ENCODE measurements around the gene PAX5.
A peak's percentile ranks its signal among the peaks of the same experiment; 100 is the strongest.

PAX5 gene

GRCh38 chr9:37026931-37027581, 7.0 kb downstream of the PAX5 start:
- Histone ChIP-seq H4K20me1 (ENCODE audit: control insufficient read depth, insufficient read depth, low read depth, low read length) (peaks cover 34% of the 10 kb centered on the region), H3F3A (ENCODE audit: control insufficient read depth, insufficient read depth) (peaks cover 36% of the 10 kb centered on the region), H3K79me2 (ENCODE audit: control insufficient read depth, low read length) (peaks cover 98% of the 10 kb centered on the region), H3K27me3 (ENCODE audit: control insufficient read depth, low read length) (no peaks in the 10 kb centered on the region), H3K4me2 (ENCODE audit: low read length) (peak overlapping the region; percentile 87), H3K4me3 (ENCODE audit: low read length) (peak overlapping the region; percentile 87), H3K36me3 (ENCODE audit: control insufficient read depth, low read length) (peaks cover 93% of the 10 kb centered on the region), H3K9me3 (ENCODE audit: control insufficient read depth, insufficient read depth, low read length) (no peaks in the 10 kb centered on the region), H3K27ac (ENCODE audit: low read depth, low read length) (peak overlapping the region; percentile 65), H3K4me1 (ENCODE audit: control insufficient read depth, low read length) (peaks cover 69% of the 10 kb centered on the region), H3K9me2 (replicated peaks; ENCODE audit: control insufficient read depth, low read length) (no peaks in the 10 kb centered on the region)
- no peak for TF ChIP-seq EZH2phosphoT487 (IDR thresholded peaks at IDR 0.05; ENCODE audit: borderline replicate concordance, low read length)
- TF ChIP-seq, protein P1, sequence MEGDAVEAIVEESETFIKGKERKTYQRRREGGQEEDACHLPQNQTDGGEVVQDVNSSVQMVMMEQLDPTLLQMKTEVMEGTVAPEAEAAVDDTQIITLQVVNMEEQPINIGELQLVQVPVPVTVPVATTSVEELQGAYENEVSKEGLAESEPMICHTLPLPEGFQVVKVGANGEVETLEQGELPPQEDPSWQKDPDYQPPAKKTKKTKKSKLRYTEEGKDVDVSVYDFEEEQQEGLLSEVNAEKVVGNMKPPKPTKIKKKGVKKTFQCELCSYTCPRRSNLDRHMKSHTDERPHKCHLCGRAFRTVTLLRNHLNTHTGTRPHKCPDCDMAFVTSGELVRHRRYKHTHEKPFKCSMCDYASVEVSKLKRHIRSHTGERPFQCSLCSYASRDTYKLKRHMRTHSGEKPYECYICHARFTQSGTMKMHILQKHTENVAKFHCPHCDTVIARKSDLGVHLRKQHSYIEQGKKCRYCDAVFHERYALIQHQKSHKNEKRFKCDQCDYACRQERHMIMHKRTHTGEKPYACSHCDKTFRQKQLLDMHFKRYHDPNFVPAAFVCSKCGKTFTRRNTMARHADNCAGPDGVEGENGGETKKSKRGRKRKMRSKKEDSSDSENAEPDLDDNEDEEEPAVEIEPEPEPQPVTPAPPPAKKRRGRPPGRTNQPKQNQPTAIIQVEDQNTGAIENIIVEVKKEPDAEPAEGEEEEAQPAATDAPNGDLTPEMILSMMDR (IDR thresholded peaks at IDR 0.05; ENCODE audit: low read depth, low read length, poor library complexity, severe bottlenecking), result no peak

DNA sequence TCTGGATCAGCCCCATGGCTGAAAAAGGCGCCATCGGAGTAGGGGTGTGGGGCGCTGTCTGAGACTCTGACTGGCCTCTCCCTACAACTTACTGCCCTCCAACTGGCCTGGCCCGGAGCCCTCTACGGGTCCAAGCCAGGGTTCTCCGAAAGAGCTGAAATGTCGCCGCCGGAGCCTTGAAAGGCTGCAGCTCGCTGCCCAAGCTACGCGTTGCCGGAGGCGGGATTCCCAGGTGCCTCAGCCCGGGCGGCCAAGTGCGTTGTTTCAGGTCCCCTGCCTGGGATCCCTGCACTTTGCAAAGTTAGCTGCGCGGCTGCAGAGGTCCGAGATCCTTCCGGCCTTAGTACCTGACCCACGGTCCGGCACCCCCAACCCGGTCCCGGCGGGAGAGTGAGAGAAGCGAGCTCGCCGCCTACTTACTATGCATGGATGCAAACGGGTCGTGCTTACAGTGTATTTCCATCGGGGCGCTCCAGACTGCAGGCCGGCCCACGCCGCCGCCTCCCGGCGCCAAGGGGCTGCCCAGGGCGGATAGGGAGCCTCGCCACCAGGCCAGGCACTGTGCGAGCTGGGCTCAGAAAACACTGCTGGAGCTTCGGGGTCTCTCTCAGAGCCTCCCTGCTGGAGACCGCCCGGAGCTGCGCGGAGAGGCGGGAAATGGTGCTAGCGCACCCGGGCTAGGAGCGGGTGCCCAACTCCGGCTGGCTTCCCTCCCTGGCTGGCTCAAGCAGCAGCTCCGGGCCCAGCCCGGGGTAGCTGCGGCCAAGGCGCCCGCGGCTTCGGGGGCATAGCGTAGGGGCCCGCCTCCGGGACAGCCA, 7.7 kb downstream of the PAX5 start:
- Histone ChIP-seq H3K4me3 (ENCODE audit: low read length) (peak overlapping the region; percentile 87), H3F3A (ENCODE audit: control insufficient read depth, insufficient read depth) (peaks cover 32% of the 10 kb centered on the region), H3K79me2 (ENCODE audit: control insufficient read depth, low read length) (peaks cover 98% of the 10 kb centered on the region), H3K4me1 (ENCODE audit: control insufficient read depth, low read length) (peaks cover 71% of the 10 kb centered on the region), H3K9me3 (ENCODE audit: control insufficient read depth, insufficient read depth, low read length) (no peaks in the 10 kb centered on the region), H3K27me3 (ENCODE audit: control insufficient read depth, low read length) (no peaks in the 10 kb centered on the region), H3K27ac (ENCODE audit: low read depth, low read length) (peak overlapping the region; percentile 65), H4K20me1 (ENCODE audit: control insufficient read depth, insufficient read depth, low read depth, low read length) (peaks cover 37% of the 10 kb centered on the region), H3K9me2 (replicated peaks; ENCODE audit: control insufficient read depth, low read length) (no peaks in the 10 kb centered on the region), H3K4me2 (ENCODE audit: low read length) (peak overlapping the region; percentile 87), H3K36me3 (ENCODE audit: control insufficient read depth, low read length) (peaks cover 94% of the 10 kb centered on the region)
- no peak for TF ChIP-seq EZH2phosphoT487 (IDR thresholded peaks at IDR 0.05; ENCODE audit: borderline replicate concordance, low read length)
- TF ChIP-seq, protein P1 (IDR thresholded peaks at IDR 0.05; ENCODE audit: low read depth, low read length, poor library complexity, severe bottlenecking), result peak; percentile 9

DNA sequence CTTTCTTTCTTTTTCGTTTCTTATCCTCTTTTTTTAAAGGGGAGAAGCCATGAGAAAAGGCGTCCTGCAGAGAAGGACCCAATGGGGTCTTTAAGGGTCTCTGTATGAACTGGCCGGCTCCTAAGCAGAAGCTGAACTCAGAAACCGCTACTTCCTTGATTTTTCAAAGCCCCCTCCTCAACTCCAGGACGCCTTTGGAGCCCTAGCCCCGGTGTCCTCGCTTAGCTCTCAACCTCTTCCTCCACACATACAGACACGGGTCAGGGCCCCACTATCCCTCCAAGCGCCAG, 8.3 kb downstream of the PAX5 start:
- TF ChIP-seq EZH2phosphoT487 (IDR thresholded peaks at IDR 0.05; ENCODE audit: borderline replicate concordance, low read length), result no peak
- TF ChIP-seq, protein P1 (IDR thresholded peaks at IDR 0.05; ENCODE audit: low read depth, low read length, poor library complexity, severe bottlenecking), result no peak
- Histone ChIP-seq H3K4me2 (ENCODE audit: low read length) (peak overlapping the region; percentile 87), H3K27ac (ENCODE audit: low read depth, low read length) (peak overlapping the region; percentile 65), H3K27me3 (ENCODE audit: control insufficient read depth, low read length) (no peaks in the 10 kb centered on the region), H3K4me3 (ENCODE audit: low read length) (peak overlapping the region; percentile 87), H3K9me3 (ENCODE audit: control insufficient read depth, insufficient read depth, low read length) (no peaks in the 10 kb centered on the region), H3K9me2 (replicated peaks; ENCODE audit: control insufficient read depth, low read length) (no peaks in the 10 kb centered on the region), H4K20me1 (ENCODE audit: control insufficient read depth, insufficient read depth, low read depth, low read length) (peaks cover 38% of the 10 kb centered on the region), H3K4me1 (ENCODE audit: control insufficient read depth, low read length) (peaks cover 71% of the 10 kb centered on the region), H3F3A (ENCODE audit: control insufficient read depth, insufficient read depth) (peaks cover 31% of the 10 kb centered on the region), H3K79me2 (ENCODE audit: control insufficient read depth, low read length) (peaks cover 98% of the 10 kb centered on the region), H3K36me3 (ENCODE audit: control insufficient read depth, low read length) (peaks cover 94% of the 10 kb centered on the region)

Measured in DOHH2 (cell line).